Epithelial cell of prostate (primary cell): Measurements from ENCODE around the gene MEG3.

Experiments used
- DNase-seq: peaks from one replicate; pipeline ENCODE4 v3.0.0-alpha.2; 2011; ENCODE audit warnings: low read depth, low spot score
- H3K27ac ChIP-seq: fragments of 450-650 bp; 2 replicates; pipeline ENCODE4 v1.5.1; 2017; ENCODE audit warnings: mild to moderate bottlenecking

MEG3 gene

DNA sequence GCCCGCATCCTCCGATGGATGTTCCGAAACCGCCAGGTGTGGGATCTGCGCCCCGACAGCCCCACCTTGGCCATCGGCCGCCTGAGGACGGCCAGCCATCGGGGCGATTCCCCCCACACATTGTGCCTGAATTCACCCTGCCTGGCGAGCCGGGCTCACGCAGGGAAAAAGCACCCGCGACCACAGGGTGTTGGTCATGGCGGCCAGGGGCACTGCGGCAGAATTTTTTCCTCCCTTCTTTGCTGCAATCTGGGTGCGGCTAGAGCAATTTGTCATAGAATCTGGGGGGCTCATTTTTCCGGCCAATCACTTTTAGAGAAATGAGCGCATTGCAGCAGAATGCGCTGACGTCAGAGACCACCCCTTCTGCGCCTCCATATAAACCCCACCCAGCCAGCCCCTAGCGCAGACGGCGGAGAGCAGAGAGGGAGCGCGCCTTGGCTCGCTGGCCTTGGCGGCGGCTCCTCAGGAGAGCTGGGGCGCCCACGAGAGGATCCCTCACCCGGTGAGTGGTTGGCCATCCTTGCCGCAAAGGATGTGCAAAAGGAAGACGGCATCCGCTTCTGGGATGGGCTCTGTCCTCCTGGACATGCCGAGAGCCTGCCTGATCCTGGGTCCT lies at the start of gene MEG3:
MEG3 (plus strand) TSS at position 406 of the 619 bp plus-strand sequence.
- DNase-seq, result no peak
- H3K27ac ChIP-seq, result no peak within 1 kb of the TSS

- DNase-seq, result no peak
- H3K27ac ChIP-seq, result no peak overlapping the region
Observed at GRCh38 chr14:100776681-100777365, 49.1 kb upstream of the MEG3 start.

DNA sequence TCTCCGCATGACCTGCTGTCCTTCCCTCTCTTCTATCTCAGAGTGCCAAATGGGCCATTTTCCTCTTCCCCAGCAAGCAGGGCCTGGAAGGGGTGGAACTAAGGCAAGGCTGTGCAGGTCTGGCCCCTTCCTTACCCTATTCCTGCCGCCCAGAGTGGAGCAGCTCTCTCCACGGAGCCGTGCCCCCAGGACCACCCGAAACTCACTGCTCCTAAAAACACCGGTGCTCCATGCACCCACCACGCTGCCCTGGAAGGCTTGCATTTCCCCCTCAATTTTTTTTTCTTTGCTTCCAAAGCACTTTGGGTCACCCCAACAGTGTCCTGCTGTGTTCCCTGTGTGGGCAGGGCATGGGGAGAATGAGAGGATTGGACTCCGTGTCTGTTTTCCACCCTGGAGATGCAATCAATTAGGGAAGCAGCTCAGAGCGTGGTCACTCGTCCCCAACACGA lies 48.5 kb upstream of the MEG3 start:
- no peak for DNase-seq

DNA sequence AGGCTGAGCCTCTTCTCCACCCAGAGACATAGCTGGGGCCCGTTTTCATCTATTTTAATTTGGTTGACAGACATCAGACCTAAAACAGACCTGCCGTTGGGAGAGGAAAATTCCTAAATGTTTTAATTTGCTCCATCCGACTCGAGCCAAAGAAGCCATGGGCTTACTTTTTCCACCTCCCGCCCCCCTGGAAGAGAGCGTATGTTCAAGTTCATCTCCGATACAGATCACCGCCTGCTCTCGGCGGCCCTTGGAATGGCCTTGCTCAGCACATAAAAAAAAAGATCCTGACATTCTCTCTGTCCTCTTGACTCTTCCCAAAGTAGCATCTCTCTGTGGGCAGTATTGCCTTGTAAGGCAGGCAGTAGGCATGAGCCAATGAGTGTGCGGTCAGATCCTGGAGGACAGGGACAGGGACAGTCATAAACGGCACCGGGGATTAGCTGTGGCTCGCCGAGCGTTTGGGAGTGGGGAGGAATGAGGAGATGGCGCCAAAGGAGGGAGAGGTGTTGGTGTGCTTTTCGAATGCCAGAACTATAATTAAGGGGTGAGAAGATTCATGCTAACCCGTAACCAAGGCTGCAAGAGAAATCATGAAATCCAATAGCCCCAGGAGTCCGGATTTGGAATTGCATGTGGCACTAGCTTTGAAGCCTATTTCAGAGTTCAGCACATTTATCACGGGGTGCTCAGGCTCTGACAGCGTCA lies 47.9 kb upstream of the MEG3 start:
- no peak overlapping the region for H3K27ac ChIP-seq

More for the DNA sequence above, 48.5 kb upstream of the MEG3 start:
- H3K27ac ChIP-seq, result no peak overlapping the region

GRCh38 chr14:100778526-100778882 lies 47.4 kb upstream of the MEG3 start:
- DNase-seq, result no peak
- no peak overlapping the region for H3K27ac ChIP-seq

More for the DNA sequence above, 47.9 kb upstream of the MEG3 start:
- DNase-seq, result no peak

DNA sequence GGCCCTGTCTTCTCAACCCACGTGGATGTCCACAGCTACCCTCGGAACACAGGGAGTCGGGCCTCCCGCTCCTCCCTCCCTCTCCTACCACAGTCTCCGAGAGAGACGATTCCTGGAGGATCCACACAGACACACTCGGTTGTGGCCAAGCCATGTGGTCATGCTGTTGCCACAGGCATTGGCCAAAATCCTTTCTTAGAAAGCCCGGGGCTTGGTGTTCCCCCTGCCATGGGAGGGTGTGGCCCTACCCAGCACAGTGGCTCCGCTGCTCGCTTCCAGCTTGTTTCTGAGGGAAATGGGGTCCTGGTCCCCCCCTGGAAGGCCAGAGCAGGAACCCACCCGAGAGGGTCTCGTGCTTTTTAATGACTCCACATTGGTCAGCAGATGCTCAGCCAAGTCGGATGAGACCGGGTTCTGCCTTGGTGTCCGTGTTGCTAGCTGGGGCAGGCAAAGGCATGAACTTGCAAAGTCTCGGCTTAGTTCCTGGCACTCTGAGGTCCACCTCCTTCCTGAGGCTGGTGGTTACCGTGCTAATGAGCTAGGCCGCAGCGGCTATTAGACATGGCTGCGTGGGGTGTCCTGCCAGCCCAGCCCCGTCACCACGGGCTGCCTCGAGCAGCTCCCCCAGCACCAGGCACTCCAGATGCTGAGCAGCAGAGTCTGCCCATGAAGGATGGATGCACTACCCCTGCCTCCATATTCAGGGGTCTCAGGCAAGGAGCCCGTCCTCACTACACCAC lies 46.8 kb upstream of the MEG3 start:
- no peak overlapping the region for H3K27ac ChIP-seq
- DNase-seq, result no peak

DNA sequence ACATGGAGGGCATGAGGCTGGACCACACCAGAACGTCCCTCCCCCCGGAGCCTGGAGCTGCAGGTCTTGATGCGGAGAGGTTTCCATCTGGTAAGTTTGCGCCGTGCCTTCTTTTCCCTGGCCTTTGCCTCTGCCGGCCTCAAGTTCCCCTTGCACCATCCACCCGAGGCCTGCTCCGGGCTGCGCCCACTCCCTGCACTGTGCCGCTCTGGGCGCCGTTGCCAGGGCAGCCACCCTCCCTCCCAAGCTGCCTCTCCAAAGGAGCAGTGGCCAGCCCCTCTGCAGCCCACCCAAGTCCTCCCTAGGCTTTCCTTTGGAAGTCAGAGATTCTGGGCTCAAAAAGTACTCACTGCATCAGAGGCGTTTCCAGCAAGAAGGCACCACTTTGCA lies 46.2 kb upstream of the MEG3 start:
- no peak for DNase-seq

GRCh38 chr14:100780246-100780645 lies 45.7 kb upstream of the MEG3 start:
- DNase-seq, result no peak
- no peak overlapping the region for H3K27ac ChIP-seq

More for the DNA sequence above, 46.2 kb upstream of the MEG3 start:
- no peak overlapping the region for H3K27ac ChIP-seq

DNA sequence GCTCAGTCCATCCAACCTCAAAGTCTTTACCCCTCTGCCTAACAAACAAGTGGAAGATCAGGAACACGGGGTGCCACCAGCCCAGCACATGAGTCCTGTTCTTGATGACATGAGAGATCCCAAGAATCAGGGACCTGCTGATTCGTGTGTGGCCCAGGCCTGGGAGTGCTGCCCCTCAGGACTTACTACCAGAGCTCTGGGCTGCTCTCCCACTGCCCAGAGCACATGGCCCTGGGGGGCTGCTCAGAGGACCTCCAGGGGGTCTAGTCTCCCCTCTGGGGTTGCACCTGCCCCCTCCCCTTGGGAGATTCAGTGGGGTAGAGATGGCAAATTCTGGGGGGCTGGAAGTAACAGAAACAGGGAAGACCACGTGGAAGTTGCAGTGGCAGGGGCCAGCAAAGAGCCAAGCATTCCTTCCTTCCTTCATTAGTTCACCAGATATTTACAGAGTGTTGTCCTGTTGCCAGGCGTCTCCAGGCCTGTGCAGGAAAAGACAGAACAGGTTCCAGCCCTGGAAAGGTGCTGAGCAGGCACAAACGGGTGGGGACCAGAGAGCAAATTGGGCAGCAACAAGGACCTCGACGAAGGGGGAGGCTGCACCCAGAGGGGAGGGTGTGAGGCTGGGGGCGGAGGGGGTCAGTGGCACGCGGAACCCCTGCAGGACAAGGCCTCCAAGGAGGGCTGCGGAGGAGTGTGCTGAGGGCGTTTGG lies 45.1 kb upstream of the MEG3 start:
- no peak for DNase-seq

GRCh38 chr14:100781952-100782351 lies 44.0 kb upstream of the MEG3 start:
- no peak overlapping the region for H3K27ac ChIP-seq
- DNase-seq, result no peak

More for the DNA sequence above, 45.1 kb upstream of the MEG3 start:
- no peak overlapping the region for H3K27ac ChIP-seq

GRCh38 chr14:100782516-100783320 lies 43.2 kb upstream of the MEG3 start:
- H3K27ac ChIP-seq, result no peak overlapping the region
- no peak for DNase-seq

DNA sequence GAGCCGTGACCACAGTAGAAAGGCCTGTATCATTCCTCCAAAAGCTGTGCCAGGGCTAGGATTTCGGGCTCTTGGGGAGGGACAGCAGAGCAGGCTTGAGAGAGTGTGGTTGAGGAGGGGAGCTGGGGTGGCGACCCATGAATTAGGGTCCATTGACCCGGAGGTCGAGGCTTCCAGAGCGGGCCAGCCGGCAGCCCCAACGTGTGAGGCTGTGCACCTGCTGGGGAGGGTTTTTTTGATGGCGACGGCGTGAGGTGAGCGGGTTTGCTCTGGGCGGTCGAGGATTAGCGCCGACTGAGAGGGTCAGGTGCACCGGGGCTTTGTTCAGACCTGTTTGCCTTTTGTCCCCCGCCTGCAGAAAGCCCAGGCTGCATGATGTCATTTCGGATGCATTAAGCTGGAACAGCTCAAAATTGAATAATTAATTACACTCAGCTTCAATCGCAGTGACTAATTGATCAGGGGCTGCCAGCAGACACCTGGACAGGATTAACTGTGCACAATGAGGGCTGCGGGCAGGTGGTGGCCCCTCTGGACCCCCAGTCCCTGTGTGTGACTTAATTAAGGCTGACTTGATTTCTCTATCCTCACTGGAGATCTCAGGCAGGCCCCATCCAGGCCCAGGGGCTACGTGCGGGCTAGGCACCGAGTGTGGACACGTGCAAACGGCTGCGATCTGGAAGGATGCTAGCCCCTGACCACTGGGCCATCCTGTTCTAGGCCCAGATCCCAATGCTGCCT lies 42.1 kb upstream of the MEG3 start:
- DNase-seq, result no peak
- H3K27ac ChIP-seq, result no peak overlapping the region

DNA sequence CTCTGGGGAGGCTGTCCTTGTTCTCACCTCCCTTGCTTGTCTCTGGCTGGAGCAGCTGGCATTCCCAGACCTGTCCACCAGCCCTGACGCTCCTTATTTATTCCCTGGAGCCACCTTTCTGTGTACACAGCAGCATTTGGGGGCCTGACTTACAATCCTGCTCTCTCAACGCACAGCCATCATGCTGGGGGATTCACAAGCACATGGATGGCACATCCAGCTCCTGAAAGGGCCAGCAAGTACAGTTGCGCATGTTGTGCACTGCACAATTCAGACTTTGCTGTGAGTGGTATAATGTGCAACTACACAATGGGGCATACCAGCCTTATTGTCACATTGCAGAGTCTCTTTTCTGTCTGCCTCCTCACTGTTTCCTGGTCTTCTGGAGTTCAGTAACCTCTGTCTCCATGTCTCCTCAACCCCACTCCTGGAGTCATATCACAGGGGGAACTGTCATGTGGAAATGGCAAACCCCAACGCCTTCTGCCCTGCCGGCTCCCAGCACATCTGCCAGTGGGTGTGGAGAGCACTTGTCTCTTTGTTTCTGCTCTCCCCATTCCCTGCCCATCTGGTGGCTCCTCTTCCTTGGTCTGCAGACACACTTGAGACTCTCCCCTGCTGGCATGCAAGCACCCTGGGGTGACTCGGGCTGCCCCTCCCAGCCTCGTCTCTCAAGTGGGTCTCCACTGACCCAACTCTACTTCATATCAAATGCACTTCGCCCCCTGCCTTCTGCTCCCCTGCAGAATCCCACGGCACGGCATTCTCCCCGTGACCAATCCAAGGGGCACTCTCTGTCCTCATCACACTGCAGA lies 41.2 kb upstream of the MEG3 start:
- H3K27ac ChIP-seq, result no peak overlapping the region
- no peak for DNase-seq

DNA sequence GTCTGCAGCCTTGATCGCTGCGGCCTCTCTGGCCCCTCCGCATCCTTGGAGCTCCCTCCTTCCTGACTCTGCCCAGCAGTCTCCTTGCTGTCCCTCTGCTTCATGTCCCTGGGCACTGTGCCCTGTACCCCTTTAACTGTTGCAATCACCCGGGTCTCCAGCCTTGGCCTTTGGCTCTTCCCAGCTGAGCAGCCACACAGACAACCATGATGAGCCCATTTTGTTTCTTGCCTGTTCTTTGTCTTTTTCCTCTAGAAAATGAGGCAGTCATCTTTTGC lies 40.6 kb upstream of the MEG3 start:
- no peak overlapping the region for H3K27ac ChIP-seq
- DNase-seq, result no peak

DNA sequence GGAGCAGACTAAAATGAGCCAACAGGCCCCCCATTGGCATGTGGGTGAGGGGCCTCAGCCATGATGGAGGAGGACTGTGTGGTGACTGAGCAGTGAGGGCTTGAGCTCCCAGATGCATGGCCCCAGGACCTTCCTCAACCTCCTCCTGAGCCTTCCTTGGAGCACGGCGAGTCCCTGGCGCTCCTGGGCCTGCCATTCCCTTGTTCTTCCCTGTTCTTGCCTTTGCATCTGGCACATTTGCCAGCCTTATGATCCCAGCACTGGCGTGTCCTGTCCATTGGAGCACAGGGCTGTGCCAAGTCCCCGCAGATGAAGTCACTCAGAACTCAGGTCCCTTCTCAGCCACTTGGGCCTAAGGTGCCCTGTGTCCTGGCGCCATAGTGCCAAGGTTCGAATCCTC lies 40.3 kb upstream of the MEG3 start:
- DNase-seq, result no peak
- no peak overlapping the region for H3K27ac ChIP-seq

DNA sequence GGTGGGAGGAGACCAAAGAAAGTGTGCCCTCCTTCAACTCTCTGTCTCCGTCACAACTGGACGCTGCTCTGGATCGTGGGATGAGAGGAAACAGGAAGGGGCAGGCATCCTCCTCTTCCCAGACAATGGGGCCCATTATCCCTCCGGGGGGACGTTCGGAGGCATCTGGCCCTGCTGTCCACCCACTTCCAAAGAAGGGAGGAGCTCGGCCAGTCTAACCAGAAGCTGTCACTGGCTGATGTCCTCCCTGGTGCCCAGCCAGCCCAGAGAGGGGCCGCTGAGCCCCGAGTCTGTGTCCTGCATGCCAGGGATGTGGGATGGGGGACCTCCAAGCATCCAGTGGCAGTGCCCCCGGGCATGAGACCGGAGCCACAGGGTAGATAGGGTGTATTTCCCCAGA lies 39.8 kb upstream of the MEG3 start:
- no peak overlapping the region for H3K27ac ChIP-seq
- DNase-seq, result no peak

GRCh38 chr14:100786576-100787219 lies 39.2 kb upstream of the MEG3 start:
- no peak overlapping the region for H3K27ac ChIP-seq
- no peak for DNase-seq

DNA sequence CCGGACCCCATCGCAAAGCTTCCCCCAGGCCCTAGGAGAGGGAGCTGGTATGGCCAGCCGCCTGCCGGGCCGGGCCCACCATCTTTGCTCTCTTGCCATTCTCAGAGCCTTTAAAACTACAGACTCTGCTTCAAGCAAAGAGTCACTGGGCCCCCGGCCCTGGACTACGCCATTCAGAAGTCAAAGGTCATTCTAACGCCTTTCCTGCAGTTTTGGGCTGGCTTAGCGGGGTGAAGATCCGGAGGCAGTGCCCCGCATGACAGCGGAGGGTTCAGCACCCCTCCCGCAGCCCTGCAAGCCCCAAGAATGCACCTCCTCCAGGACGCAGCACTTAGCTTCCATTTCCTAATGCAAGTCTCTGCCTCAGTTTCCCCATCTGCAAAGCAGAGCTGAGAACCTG lies 38.3 kb upstream of the MEG3 start:
- no peak overlapping the region for H3K27ac ChIP-seq
- DNase-seq, result no peak
